ENCODE results near the gene IRGC.

The IRGC gene

DNA sequence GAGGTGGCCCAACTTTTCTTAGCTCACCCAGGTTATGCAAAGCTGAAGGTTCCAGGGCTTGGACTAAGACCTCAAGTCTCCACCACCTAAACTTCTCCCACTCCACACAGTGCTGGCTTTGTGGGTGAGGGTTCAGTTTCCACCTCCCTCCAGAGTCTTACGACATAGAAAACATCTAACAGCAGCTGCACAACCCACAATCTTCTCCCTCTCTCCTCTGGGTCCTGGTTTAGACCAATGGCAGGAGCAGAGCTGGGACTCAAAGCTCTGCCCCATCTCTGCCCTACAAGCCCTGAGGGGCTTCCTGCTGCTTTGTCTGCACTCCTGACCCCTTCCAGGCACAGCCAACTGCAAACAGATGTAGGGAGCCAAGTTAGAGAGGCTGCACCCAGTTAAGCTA, 16.0 kb downstream of the IRGC start:
- TF ChIP-seq, protein P1, sequence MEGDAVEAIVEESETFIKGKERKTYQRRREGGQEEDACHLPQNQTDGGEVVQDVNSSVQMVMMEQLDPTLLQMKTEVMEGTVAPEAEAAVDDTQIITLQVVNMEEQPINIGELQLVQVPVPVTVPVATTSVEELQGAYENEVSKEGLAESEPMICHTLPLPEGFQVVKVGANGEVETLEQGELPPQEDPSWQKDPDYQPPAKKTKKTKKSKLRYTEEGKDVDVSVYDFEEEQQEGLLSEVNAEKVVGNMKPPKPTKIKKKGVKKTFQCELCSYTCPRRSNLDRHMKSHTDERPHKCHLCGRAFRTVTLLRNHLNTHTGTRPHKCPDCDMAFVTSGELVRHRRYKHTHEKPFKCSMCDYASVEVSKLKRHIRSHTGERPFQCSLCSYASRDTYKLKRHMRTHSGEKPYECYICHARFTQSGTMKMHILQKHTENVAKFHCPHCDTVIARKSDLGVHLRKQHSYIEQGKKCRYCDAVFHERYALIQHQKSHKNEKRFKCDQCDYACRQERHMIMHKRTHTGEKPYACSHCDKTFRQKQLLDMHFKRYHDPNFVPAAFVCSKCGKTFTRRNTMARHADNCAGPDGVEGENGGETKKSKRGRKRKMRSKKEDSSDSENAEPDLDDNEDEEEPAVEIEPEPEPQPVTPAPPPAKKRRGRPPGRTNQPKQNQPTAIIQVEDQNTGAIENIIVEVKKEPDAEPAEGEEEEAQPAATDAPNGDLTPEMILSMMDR (IDR thresholded peaks at IDR 0.05): no peak
- H2AFZ ChIP-seq: no peak overlapping the region
- H3K27ac ChIP-seq: no peak overlapping the region
- H3K36me3 ChIP-seq (ENCODE audit: control insufficient read depth, insufficient read depth, low read length): no peaks in the 10 kb centered on the region
- H3K79me2 ChIP-seq: no peaks in the 10 kb centered on the region
- no peaks in the 10 kb centered on the region for H3K9me3 ChIP-seq (ENCODE audit: control insufficient read depth, low read length)
- peaks cover 13% of the 10 kb centered on the region for H3K4me1 ChIP-seq
- no peak overlapping the region for H3K4me3 ChIP-seq (ENCODE audit: low read depth, low read length)
- no peak overlapping the region for H3K9ac ChIP-seq
- no peaks in the 10 kb centered on the region for H3K27me3 ChIP-seq (ENCODE audit: control insufficient read depth, insufficient read depth, low read length)
- no peak overlapping the region for H3K4me2 ChIP-seq (ENCODE audit: low read length)

DNA sequence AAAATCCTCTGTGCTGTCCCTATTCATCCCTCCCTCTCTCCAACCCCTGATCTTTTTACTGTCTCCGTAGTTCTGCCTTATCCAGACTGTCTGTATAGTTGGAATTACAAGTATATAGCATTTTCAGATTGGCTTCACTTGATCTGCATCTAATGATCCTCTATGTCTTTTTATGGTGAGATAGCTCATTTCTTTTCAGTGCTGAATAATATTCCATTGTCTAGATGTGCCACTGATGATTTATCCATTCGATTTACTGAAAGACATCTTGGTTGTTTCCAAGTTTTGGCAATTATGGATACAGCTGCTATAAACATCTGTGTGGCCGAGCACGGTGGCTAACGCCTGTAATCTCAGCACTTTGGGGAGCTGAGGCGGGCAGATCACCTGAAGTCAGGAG, 19.1 kb downstream of the IRGC start:
- TF ChIP-seq, protein P1 (IDR thresholded peaks at IDR 0.05): no peak
- no peaks in the 10 kb centered on the region for H3K36me3 ChIP-seq (ENCODE audit: control insufficient read depth, insufficient read depth, low read length)
- no peak overlapping the region for H3K9ac ChIP-seq

DNA sequence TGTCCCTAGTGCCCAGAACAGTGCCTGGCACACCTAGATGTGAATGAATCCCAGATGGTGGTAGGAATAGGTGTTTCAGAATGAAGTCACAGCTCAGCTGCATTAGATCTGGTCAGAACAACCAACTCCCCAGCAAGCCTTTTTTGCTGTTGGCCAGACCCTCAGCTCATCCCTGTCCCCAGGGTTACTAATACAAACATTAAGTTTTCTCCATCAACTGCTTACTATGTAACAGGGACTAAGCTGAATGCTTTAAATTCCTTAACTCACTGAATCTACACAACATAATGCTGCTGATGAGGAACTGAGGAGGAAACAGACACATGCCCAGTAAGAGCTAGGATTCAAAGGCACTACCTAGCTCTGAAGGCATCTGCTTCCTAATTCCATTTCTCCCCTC, 20.1 kb downstream of the IRGC start:
- Histone ChIP-seq H3K4me1 (no peaks in the 10 kb centered on the region), H2AFZ (no peak overlapping the region), H3K27ac (no peak overlapping the region), H3K4me2 (ENCODE audit: low read length) (no peak overlapping the region), H3K4me3 (ENCODE audit: low read depth, low read length) (no peak overlapping the region), H3K9me3 (ENCODE audit: control insufficient read depth, low read length) (no peaks in the 10 kb centered on the region), H3K36me3 (ENCODE audit: control insufficient read depth, insufficient read depth, low read length) (no peaks in the 10 kb centered on the region), H3K79me2 (no peaks in the 10 kb centered on the region), H3K27me3 (ENCODE audit: control insufficient read depth, insufficient read depth, low read length) (no peaks in the 10 kb centered on the region), H3K9ac (no peak overlapping the region)
- TF ChIP-seq, protein P1 (IDR thresholded peaks at IDR 0.05): no peak

More for the DNA sequence above, 19.1 kb downstream of the IRGC start:
- no peak overlapping the region for H3K4me2 ChIP-seq (ENCODE audit: low read length)
- no peak overlapping the region for H2AFZ ChIP-seq
- no peak overlapping the region for H3K27ac ChIP-seq
- no peaks in the 10 kb centered on the region for H3K9me3 ChIP-seq (ENCODE audit: control insufficient read depth, low read length)
- no peaks in the 10 kb centered on the region for H3K4me1 ChIP-seq
- no peak overlapping the region for H3K4me3 ChIP-seq (ENCODE audit: low read depth, low read length)
- H3K79me2 ChIP-seq: no peaks in the 10 kb centered on the region
- no peaks in the 10 kb centered on the region for H3K27me3 ChIP-seq (ENCODE audit: control insufficient read depth, insufficient read depth, low read length)

DNA sequence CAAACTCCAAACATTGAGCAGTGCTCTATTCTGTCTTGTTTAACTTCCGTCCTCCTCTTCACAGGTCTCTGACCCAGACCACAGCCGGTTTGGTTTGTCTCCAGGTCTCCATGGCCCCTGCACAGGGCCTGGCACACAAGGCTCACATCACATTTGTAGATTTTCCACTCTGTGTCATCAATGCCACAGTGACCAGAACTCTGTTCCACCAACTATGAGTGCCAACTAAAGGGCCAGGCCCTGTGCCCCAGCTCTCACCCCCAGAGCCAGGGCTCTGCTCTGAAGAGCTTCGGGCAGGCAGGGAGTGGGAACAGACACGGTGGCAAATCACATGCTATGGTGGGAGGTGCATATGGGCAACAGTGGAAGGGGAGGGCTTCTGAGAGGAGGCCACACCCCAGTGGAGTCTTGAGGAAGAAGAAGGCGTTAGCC, 22.9 kb downstream of the IRGC start:
- H3K9me3 ChIP-seq (ENCODE audit: control insufficient read depth, low read length): no peaks in the 10 kb centered on the region
- no peak overlapping the region for H3K27ac ChIP-seq
- H3K79me2 ChIP-seq: no peaks in the 10 kb centered on the region
- H2AFZ ChIP-seq: no peak overlapping the region
- H3K27me3 ChIP-seq (ENCODE audit: control insufficient read depth, insufficient read depth, low read length): no peaks in the 10 kb centered on the region
- no peak overlapping the region for H3K4me3 ChIP-seq (ENCODE audit: low read depth, low read length)
- H3K4me1 ChIP-seq: no peaks in the 10 kb centered on the region
- no peak overlapping the region for H3K9ac ChIP-seq
- TF ChIP-seq, protein P1 (IDR thresholded peaks at IDR 0.05): no peak
- H3K4me2 ChIP-seq (ENCODE audit: low read length): no peak overlapping the region
- H3K36me3 ChIP-seq (ENCODE audit: control insufficient read depth, insufficient read depth, low read length): no peaks in the 10 kb centered on the region

DNA sequence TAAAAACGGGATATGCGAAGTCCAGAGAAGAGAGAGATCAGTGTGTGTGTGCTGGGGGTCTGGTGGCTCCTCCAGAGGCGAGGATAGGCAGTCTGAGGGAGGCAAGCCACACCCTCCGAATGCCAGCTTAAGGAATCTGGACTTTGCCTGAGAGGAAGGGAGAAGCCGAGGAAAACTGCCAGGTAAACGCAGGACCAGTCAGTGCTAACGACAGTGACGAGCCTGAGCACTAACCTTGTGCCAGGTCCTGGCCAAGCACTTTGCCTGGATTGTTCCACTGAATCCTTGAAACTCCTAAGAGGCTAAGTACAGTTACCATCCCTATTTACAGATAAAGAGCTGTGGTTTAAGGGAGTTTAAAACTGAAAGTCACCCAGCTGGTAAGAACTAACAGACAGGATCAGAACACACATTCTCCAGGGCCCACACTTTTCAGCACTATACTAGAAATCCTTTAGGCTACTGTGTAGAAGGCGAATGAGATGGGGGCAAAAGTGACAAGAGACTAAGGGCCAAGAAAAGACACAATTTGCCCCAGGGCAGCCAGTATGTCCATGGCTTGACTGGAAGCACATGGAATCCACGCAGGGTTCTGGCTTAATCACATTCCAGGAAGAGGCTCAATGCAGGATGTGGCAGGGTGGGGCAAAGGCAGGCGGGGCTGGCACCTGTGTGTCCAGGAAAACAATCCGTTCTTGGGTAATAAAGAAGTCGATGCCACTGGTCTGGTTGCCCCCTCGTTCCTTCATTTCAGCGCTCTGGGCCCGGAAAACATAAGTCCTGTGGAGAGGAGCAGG, 23.8 kb downstream of the IRGC start:
- TF ChIP-seq, protein P1 (IDR thresholded peaks at IDR 0.05): no peak
- no peak overlapping the region for H3K4me3 ChIP-seq (ENCODE audit: low read depth, low read length)
- H3K4me2 ChIP-seq (ENCODE audit: low read length): no peak overlapping the region
- H3K9me3 ChIP-seq (ENCODE audit: control insufficient read depth, low read length): no peaks in the 10 kb centered on the region
- no peaks in the 10 kb centered on the region for H3K36me3 ChIP-seq (ENCODE audit: control insufficient read depth, insufficient read depth, low read length)
- H3K4me1 ChIP-seq: no peaks in the 10 kb centered on the region
- no peak overlapping the region for H3K27ac ChIP-seq
- no peak overlapping the region for H3K9ac ChIP-seq
- no peaks in the 10 kb centered on the region for H3K79me2 ChIP-seq
- H2AFZ ChIP-seq: no peak overlapping the region
- H3K27me3 ChIP-seq (ENCODE audit: control insufficient read depth, insufficient read depth, low read length): no peaks in the 10 kb centered on the region
